Smooth muscle cell (in vitro differentiated cells): Measurements from ENCODE around the gene PACRGL. TPM values are rescaled to one million over a fixed set of nuclear protein-coding genes. Genes with fewer than 3 reads are reported as not detected.

Experiments used
- DNase-seq: peaks from one replicate; lab custom pipeline; 2025; ENCODE audit not compliant: unreplicated experiment; lab: John Stamatoyannopoulos, UW
- H2AFZ ChIP-seq: fragments of 200-600 bp; sonication (generic); 2 replicates; pipeline ENCODE4 v1.6.0; 2016; ENCODE audit warnings: antibody characterized with exemption, low read depth, mild to moderate bottlenecking
- H3F3A ChIP-seq: fragments of 200-600 bp; sonication (generic); 2 replicates; pipeline ENCODE4 v1.6.0; 2017; ENCODE audit warnings: antibody characterized with exemption, low read depth
- H3K27ac ChIP-seq: fragments of 200-600 bp; sonication (generic); 2 replicates; pipeline ENCODE4 v1.5.1; 2016; ENCODE audit warnings: low read depth, mild to moderate bottlenecking
- H3K27me3 ChIP-seq: fragments of 200-600 bp; sonication (generic); 2 replicates; pipeline ENCODE4 v1.6.1; 2016; ENCODE audit warnings: low read depth, mild to moderate bottlenecking
- H3K36me3 ChIP-seq: fragments of 200-600 bp; sonication (generic); 2 replicates; pipeline ENCODE4 v1.5.1; 2016; ENCODE audit warnings: low read depth
- H3K4me1 ChIP-seq: fragments of 200-600 bp; sonication (generic); 2 replicates; pipeline ENCODE4 v1.5.1; 2016; ENCODE audit warnings: low read depth
- H3K4me2 ChIP-seq: fragments of 200-600 bp; sonication (generic); 2 replicates; pipeline ENCODE4 v1.6.0; 2016; ENCODE audit warnings: mild to moderate bottlenecking
- H3K4me3 ChIP-seq: fragments of 200-600 bp; sonication (generic); 2 replicates; pipeline ENCODE4 v1.5.1; 2016; ENCODE audit warnings: mild to moderate bottlenecking
- H3K79me2 ChIP-seq: fragments of 200-600 bp; sonication (generic); 2 replicates; pipeline ENCODE4 v1.6.0; 2016; ENCODE audit warnings: low read depth, mild to moderate bottlenecking
- H3K9ac ChIP-seq: fragments of 200-600 bp; sonication (generic); 2 replicates; pipeline ENCODE4 v1.6.0; 2016; ENCODE audit warnings: low read depth
- H3K9me3 ChIP-seq: fragments of 200-600 bp; sonication (generic); replicated peaks from 2 replicates; pipeline ENCODE4 v1.5.1; 2016; ENCODE audit warnings: low read depth
- H4K20me1 ChIP-seq: fragments of 200-600 bp; sonication (generic); 2 replicates; pipeline ENCODE4 v1.6.0; 2016; ENCODE audit warnings: low read depth
- WGBS: methylation state at CpG from one replicate; pipeline ENCODE4 v1.1.7; 2016; ENCODE audit warnings: low lambda C conversion rate; 5-methylcytosine and 5-hydroxymethylcytosine counted together
- polyA plus RNA-seq: library from polyadenylated mRNA; unstranded; fragments of >200 nt; fragmentation: Nextera tagmentation; extraction: Ambion mirVana; gene quantifications from 2 replicates; pipeline ENCODE4 v1.2.1, GENCODE V29; 2016
- total RNA-seq: library from RNA; depleted of rRNA; stranded (reverse); fragments of >200 nt; gene quantifications from 2 replicates; pipeline ENCODE4 v1.2.3, GENCODE V29; 2014
- TF ChIP-seq, protein P1 (sequence below): fragments of 200-600 bp; sonication (generic); IDR thresholded peaks from 2 replicates; pipeline ENCODE4 v1.5.1; 2017; ENCODE audit warnings: borderline replicate concordance, mild to moderate bottlenecking, antibody characterized with exemption; ENCODE audit not compliant: insufficient read depth, poor library complexity, severe bottlenecking

Gene PACRGL
- total RNA-seq (17.8 and 19.9 TPM in 2 replicates), polyA plus RNA-seq (9.1 and 10.1 TPM in 2 replicates)

DNA sequence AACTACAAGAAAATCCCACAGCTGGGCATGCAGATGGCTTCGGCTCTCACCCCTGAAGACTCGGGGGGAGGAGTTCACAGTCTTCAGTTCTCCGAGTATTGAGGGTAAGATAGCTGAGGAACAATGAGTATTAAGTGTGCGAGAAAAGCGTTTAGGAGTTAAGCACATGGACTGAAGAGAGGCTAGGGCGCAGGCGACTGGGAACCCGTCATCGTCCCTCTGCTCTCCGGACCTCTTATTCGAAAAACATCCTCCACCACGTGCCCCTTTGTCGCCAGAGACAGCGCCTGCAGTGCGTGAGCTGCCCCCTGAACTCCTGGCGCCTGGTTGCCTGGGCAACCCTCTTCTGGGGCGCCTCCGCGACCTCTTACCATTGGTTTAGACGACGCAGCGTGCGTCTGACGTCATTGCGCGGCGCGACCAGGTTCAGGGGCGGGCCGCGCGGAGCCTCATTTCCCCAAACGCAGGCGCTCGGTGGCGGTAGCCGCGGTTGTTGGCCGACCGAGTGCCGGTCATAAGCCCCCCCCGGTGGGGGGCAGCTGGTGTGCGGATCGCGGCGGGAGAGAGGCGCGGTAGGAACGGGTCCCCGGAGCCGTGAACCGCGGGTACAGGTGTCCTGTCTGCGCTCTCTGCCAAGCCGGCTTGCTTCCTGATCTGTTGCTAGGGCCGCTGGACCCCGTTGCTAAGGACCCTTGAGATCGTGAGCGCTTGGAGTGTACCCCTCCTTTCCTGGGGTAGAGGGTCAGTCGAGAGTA, at the start of gene PACRGL:
Gene PACRGL (plus strand): TSS at position 452 of the 755 bp plus-strand sequence. CDS start 4,024 bp downstream, outside the sequence.
- Histone ChIP-seq H3K4me1 (peaks cover 15% of the 10 kb centered on the region), H3K27ac (peak within 1 kb of the TSS; percentile 86), H3K9ac (peak within 1 kb of the TSS; percentile 95), H3K4me3 (peak within 1 kb of the TSS; percentile 96), H3F3A (no peaks in the 10 kb centered on the region), H2AFZ (peak within 1 kb of the TSS; percentile 98), H3K4me2 (peak within 1 kb of the TSS; percentile 93), H4K20me1 (no peaks in the 10 kb centered on the region), H3K36me3 (peaks cover 9% of the 10 kb centered on the region), H3K79me2 (peaks cover 21% of the 10 kb centered on the region), H3K9me3 (no peaks in the 10 kb centered on the region), H3K27me3 (no peaks in the 10 kb centered on the region)
- peak; percentile 69 for DNase-seq
- WGBS: 1% methylated on average over 60 of the region's 60 CpGs
- TF ChIP-seq, protein P1, sequence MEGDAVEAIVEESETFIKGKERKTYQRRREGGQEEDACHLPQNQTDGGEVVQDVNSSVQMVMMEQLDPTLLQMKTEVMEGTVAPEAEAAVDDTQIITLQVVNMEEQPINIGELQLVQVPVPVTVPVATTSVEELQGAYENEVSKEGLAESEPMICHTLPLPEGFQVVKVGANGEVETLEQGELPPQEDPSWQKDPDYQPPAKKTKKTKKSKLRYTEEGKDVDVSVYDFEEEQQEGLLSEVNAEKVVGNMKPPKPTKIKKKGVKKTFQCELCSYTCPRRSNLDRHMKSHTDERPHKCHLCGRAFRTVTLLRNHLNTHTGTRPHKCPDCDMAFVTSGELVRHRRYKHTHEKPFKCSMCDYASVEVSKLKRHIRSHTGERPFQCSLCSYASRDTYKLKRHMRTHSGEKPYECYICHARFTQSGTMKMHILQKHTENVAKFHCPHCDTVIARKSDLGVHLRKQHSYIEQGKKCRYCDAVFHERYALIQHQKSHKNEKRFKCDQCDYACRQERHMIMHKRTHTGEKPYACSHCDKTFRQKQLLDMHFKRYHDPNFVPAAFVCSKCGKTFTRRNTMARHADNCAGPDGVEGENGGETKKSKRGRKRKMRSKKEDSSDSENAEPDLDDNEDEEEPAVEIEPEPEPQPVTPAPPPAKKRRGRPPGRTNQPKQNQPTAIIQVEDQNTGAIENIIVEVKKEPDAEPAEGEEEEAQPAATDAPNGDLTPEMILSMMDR: no peak

DNA sequence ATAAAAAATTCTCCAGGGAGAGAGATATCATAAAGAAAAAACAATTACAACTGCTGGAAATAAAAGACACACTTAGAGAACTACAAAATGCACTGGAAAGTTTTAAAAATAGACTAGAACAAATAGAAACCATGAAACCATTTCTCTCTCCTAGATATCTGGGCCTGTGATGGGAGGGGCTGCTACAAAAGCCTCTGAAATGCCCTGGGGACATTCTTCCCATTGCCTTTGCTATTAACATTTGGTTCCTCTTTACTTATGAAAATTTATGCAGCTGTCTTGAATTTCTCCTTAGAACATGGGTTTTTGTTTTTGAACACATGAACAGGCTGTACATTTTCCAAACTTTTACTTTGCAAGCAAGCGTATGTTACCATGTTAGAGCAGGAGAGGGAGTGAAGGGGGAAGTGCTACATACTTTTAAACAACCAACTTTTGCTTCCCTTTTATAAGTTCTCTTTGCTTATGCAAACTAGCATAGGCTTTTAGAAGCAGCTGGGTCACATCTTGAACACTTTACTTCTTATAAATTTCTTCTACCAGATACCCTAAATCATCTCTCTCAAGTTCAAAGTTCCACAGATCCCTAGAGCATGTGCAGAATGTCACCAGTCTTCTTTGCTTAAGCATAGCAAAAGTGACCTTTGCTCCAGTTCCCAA, 47.9 kb upstream of the PACRGL start:
- 80% methylated on average over 1 of the region's 1 CpG for WGBS
- H3K27ac ChIP-seq: no peak overlapping the region
- no peaks in the 10 kb centered on the region for H3K36me3 ChIP-seq
- H2AFZ ChIP-seq: no peak overlapping the region
- no peaks in the 10 kb centered on the region for H4K20me1 ChIP-seq
- H3K4me1 ChIP-seq: no peaks in the 10 kb centered on the region
- DNase-seq: no peak
- peaks cover 6% of the 10 kb centered on the region for H3K9me3 ChIP-seq
- TF ChIP-seq, protein P1: no peak
- no peaks in the 10 kb centered on the region for H3K27me3 ChIP-seq
- no peaks in the 10 kb centered on the region for H3K79me2 ChIP-seq
- no peak overlapping the region for H3K9ac ChIP-seq
- no peak overlapping the region for H3K4me3 ChIP-seq
- no peak overlapping the region for H3K4me2 ChIP-seq
- no peaks in the 10 kb centered on the region for H3F3A ChIP-seq

DNA sequence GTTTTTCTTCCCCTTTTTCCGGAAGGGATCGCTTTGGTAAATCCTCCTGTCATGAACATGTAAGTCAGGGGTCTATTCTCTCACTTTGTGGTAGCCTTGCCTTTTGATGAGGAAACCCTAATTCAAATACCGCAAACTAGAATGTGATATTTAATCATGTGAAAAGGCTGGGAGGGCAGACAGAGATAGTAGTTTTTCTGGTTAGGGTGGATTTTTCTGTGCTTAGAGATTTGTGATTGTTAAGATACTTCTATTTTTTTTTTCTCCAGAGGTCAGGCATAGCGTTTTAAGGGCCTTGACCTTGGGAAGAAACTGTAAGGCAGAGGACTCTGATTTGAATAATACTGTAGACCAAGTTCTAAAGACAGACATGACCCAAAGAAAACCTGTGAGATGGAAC, 41.8 kb upstream of the PACRGL start:
- no peaks in the 10 kb centered on the region for H3K4me1 ChIP-seq
- H2AFZ ChIP-seq: no peak overlapping the region
- WGBS: 59% methylated on average over 4 of the region's 4 CpGs
- peak overlapping the region; percentile 67 for H3K27ac ChIP-seq
- peak overlapping the region; percentile 34 for H3K9ac ChIP-seq
- no peak for DNase-seq
- H3K9me3 ChIP-seq: no peaks in the 10 kb centered on the region
- no peaks in the 10 kb centered on the region for H3F3A ChIP-seq
- no peaks in the 10 kb centered on the region for H4K20me1 ChIP-seq
- TF ChIP-seq, protein P1: no peak
- H3K27me3 ChIP-seq: no peaks in the 10 kb centered on the region
- H3K79me2 ChIP-seq: no peaks in the 10 kb centered on the region
- no peaks in the 10 kb centered on the region for H3K36me3 ChIP-seq
- H3K4me3 ChIP-seq: no peak overlapping the region
- H3K4me2 ChIP-seq: no peak overlapping the region
